GM21786 (cell line): ENCODE data around the gene CCNG1.
A peak's percentile ranks its signal among the peaks of the same experiment; 100 is the strongest.
"Not testable (repeated sequence)": the region's sequence is repeated elsewhere in the genome, so short reads cannot be mapped to it uniquely, and the experiment has no call there.

Experiments used
- ATAC-seq: cut with Tn5 transposase; IDR thresholded peaks from one replicate; pipeline ENCODE4 v1.9.1; 2021; ENCODE audit not compliant: unreplicated experiment

Gene CCNG1

GRCh38 chr5:163440954-163441353 lies 3.6 kb downstream of the CCNG1 start:
- ATAC-seq = no peak

GRCh38 chr5:163444526-163444925 lies 7.1 kb downstream of the CCNG1 start:
- ATAC-seq = no peak

- no peak for ATAC-seq
Observed at GRCh38 chr5:163445345-163445744, 8.0 kb downstream of the CCNG1 start.

GRCh38 chr5:163447191-163447590 lies 9.8 kb downstream of the CCNG1 start:
- no peak for ATAC-seq

- no peak for ATAC-seq
Observed at GRCh38 chr5:163447875-163448274, 10.5 kb downstream of the CCNG1 start.

GRCh38 chr5:163448491-163448890 lies 11.1 kb downstream of the CCNG1 start:
- no peak for ATAC-seq

- ATAC-seq = no peak
Observed at GRCh38 chr5:163451489-163451888, 14.1 kb downstream of the CCNG1 start.

- no peak for ATAC-seq
Observed at GRCh38 chr5:163453705-163454104, 16.3 kb downstream of the CCNG1 start.

GRCh38 chr5:163455406-163455805 lies 18.0 kb downstream of the CCNG1 start:
- not testable (repeated sequence) for ATAC-seq

- no peak for ATAC-seq
Observed at GRCh38 chr5:163456029-163456589, 18.7 kb downstream of the CCNG1 start.

GRCh38 chr5:163456840-163457239 lies 19.4 kb downstream of the CCNG1 start:
- ATAC-seq = no peak

- no peak for ATAC-seq
Observed at GRCh38 chr5:163458778-163459385, 21.5 kb downstream of the CCNG1 start.

- peak; percentile 2 for ATAC-seq
Observed at GRCh38 chr5:163459462-163459818, 22.0 kb downstream of the CCNG1 start.

- peak; percentile 79 for ATAC-seq
Observed at GRCh38 chr5:163459819-163460561, 22.6 kb downstream of the CCNG1 start, which contains the start of gene NUDCD2. TSS of gene NUDCD2 (minus strand) at chr5:163460102. CDS start at chr5:163460050, 52 bp downstream.

GRCh38 chr5:163460562-163461171 lies 23.3 kb downstream of the CCNG1 start, which contains the start of gene HMMR:
TSS of gene HMMR (plus strand) at chr5:163460632. CDS start at chr5:163460693, 61 bp downstream.
- no peak for ATAC-seq

- ATAC-seq = no peak
Observed at GRCh38 chr5:163463063-163463435, 25.7 kb downstream of the CCNG1 start.

GRCh38 chr5:163467682-163468081 lies 30.3 kb downstream of the CCNG1 start:
- ATAC-seq = no peak

- ATAC-seq = peak; percentile 94
Observed at GRCh38 chr5:163473635-163474243, 36.3 kb downstream of the CCNG1 start.

GRCh38 chr5:163475411-163475810 lies 38.0 kb downstream of the CCNG1 start:
- ATAC-seq = no peak

GRCh38 chr5:163478126-163478981 lies 41.0 kb downstream of the CCNG1 start:
- ATAC-seq = no peak

- ATAC-seq = no peak
Observed at GRCh38 chr5:163478982-163479271, 41.5 kb downstream of the CCNG1 start.
